Neutrophil (primary cell): ENCODE data around the gene RNH1.

Experiments used
- H3K27ac ChIP-seq: fragments of 200-600 bp; sonication (generic); 2 replicates; pipeline ENCODE4 v1.5.1; 2016; ENCODE audit warnings: mild to moderate bottlenecking, moderate library complexity
- H3K27me3 ChIP-seq: fragments of 200-600 bp; sonication (generic); 2 replicates; pipeline ENCODE4 v1.6.0; 2016; ENCODE audit warnings: mild to moderate bottlenecking
- H3K36me3 ChIP-seq: fragments of 200-600 bp; sonication (generic); 2 replicates; pipeline ENCODE4 v1.5.1; 2017
- H3K4me1 ChIP-seq, 2 experiments: fragments of 200-600 bp in 1 of 2; sonication (generic) in 1 of 2; 1 replicate in 1 of 2; 2 replicates in 1 of 2; pipeline versions ENCODE4 v1.5.1 to v1.6.1; 2013 to 2016; ENCODE audit warnings: low read depth in 1 of 2, low read length in 1 of 2, mild to moderate bottlenecking in 1 of 2, moderate library complexity in 1 of 2; ENCODE audit not compliant: control insufficient read depth in 1 of 2, insufficient read depth in 1 of 2
- H3K4me3 ChIP-seq, 2 experiments: fragments of 200-600 bp in 1 of 2; sonication (generic) in 1 of 2; 1 replicate in 1 of 2; 2 replicates in 1 of 2; pipeline ENCODE4 v1.5.1; 2013 to 2016; ENCODE audit warnings: low read depth in 1 of 2, low read length in 1 of 2, mild to moderate bottlenecking in 1 of 2, moderate library complexity in 1 of 2
- H3K9me3 ChIP-seq: fragments of 200-600 bp; sonication (generic); 2 replicates; pipeline ENCODE4 v1.5.1; 2016
- CTCF ChIP-seq: fragments of 200-600 bp; sonication (generic); IDR thresholded peaks from 2 replicates; pipeline ENCODE4 v1.5.1; 2016; ENCODE audit warnings: antibody characterized with exemption

The RNH1 gene

GRCh38 chr11:452203-452744 is 54.8 kb downstream of the RNH1 start:
- Histone ChIP-seq H3K27me3 (peaks cover 13% of the 10 kb centered on the region), H3K36me3 (peaks cover 15% of the 10 kb centered on the region), H3K4me3 (no peak overlapping the region), H3K9me3 (no peaks in the 10 kb centered on the region), H3K27ac (no peak overlapping the region), H3K4me1 (peaks cover 28 to 34% of the 10 kb centered on the region in 2 experiments)
- TF ChIP-seq CTCF, result no peak

GRCh38 chr11:451738-452137 is 55.3 kb downstream of the RNH1 start:
- peaks cover 15% of the 10 kb centered on the region for H3K36me3 ChIP-seq
- H3K4me1 ChIP-seq, result peaks cover 28 to 34% of the 10 kb centered on the region in 2 experiments
- no peak overlapping the region for H3K27ac ChIP-seq
- H3K9me3 ChIP-seq, result no peaks in the 10 kb centered on the region
- no peak for TF ChIP-seq CTCF
- H3K27me3 ChIP-seq, result peaks cover 17% of the 10 kb centered on the region
- no peak overlapping the region for H3K4me3 ChIP-seq

- Histone ChIP-seq H3K4me3 (peak overlapping the region; percentile 93 to 97), H3K27ac (no peak overlapping the region), H3K27me3 (peaks cover 25% of the 10 kb centered on the region), H3K4me1 (peaks cover 28 to 34% of the 10 kb centered on the region in 2 experiments), H3K9me3 (no peaks in the 10 kb centered on the region), H3K36me3 (peaks cover 15% of the 10 kb centered on the region)
- TF ChIP-seq CTCF, result no peak
Measured at GRCh38 chr11:450809-451451, 56.1 kb downstream of the RNH1 start.

- H3K4me1 ChIP-seq, result peaks cover 28 to 34% of the 10 kb centered on the region in 2 experiments
- H3K4me3 ChIP-seq, result peak within 1 kb of the TSS; percentile 93 to 97
- peaks cover 32% of the 10 kb centered on the region for H3K27me3 ChIP-seq
- no peaks in the 10 kb centered on the region for H3K9me3 ChIP-seq
- peaks cover 15% of the 10 kb centered on the region for H3K36me3 ChIP-seq
- peak; percentile 27 for TF ChIP-seq CTCF
- peak within 1 kb of the TSS; percentile 82 for H3K27ac ChIP-seq
Measured at GRCh38 chr11:449889-450808, 56.9 kb downstream of the RNH1 start, which contains the start of gene PTDSS2. Gene PTDSS2 (plus strand): TSS chr11:450279. CDS start chr11:450456, 177 bp downstream.

- H3K4me1 ChIP-seq, result peaks cover 28 to 34% of the 10 kb centered on the region in 2 experiments
- peak; percentile 76 for TF ChIP-seq CTCF
- H3K36me3 ChIP-seq, result peaks cover 3% of the 10 kb centered on the region
- peak overlapping the region; percentile 90 for H3K27ac ChIP-seq
- peaks cover 52% of the 10 kb centered on the region for H3K27me3 ChIP-seq
- peak overlapping the region; percentile 70 to 91 for H3K4me3 ChIP-seq
- H3K9me3 ChIP-seq, result no peaks in the 10 kb centered on the region
Measured at GRCh38 chr11:447923-448731, 58.9 kb downstream of the RNH1 start.
